NCI-H2029 (cell line): Measurements from ENCODE around the gene ITPRIP.

ENCODE experiments used
- DNase-seq: peaks from one replicate; lab custom pipeline; 2025; lab: John Stamatoyannopoulos, UW

The ITPRIP gene

GRCh38 chr10:104342941-104343411 is 4.7 kb upstream of the ITPRIP start:
- no peak for DNase-seq

- DNase-seq, result no peak
Measured at GRCh38 chr10:104340641-104341040, 2.4 kb upstream of the ITPRIP start.

- no peak for DNase-seq
Measured at GRCh38 chr10:104340111-104340526, 1.9 kb upstream of the ITPRIP start.

GRCh38 chr10:104339469-104340110 is 1.3 kb upstream of the ITPRIP start:
- no peak for DNase-seq

GRCh38 chr10:104337521-104337984 is 712 bp downstream of the ITPRIP start:
- no peak for DNase-seq

GRCh38 chr10:104336821-104337467 is 1.3 kb downstream of the ITPRIP start:
- DNase-seq, result no peak

- peak; percentile 28 for DNase-seq
Measured at GRCh38 chr10:104334965-104335650, 3.2 kb downstream of the ITPRIP start.

GRCh38 chr10:104334561-104334960 is 3.7 kb downstream of the ITPRIP start:
- DNase-seq, result no peak

GRCh38 chr10:104333728-104334373 is 4.4 kb downstream of the ITPRIP start:
- peak; percentile 72 for DNase-seq

- DNase-seq, result no peak
Measured at GRCh38 chr10:104333032-104333727, 5.1 kb downstream of the ITPRIP start.

GRCh38 chr10:104332243-104333031 is 5.8 kb downstream of the ITPRIP start:
- DNase-seq, result no peak

GRCh38 chr10:104331208-104331838 is 6.9 kb downstream of the ITPRIP start:
- no peak for DNase-seq

- DNase-seq, result no peak
Measured at GRCh38 chr10:104330168-104331110, 7.8 kb downstream of the ITPRIP start.

GRCh38 chr10:104329735-104330134 is 8.5 kb downstream of the ITPRIP start:
- no peak for DNase-seq

GRCh38 chr10:104328896-104329710 is 9.2 kb downstream of the ITPRIP start:
- DNase-seq, result no peak

- DNase-seq, result no peak
Measured at GRCh38 chr10:104328646-104328895, 9.7 kb downstream of the ITPRIP start.

- DNase-seq, result no peak
Measured at GRCh38 chr10:104327745-104328645, 10.3 kb downstream of the ITPRIP start.
